Endothelial cell of umbilical vein (primary cell): Measurements from ENCODE around the gene ZNF282.
A peak's percentile ranks its signal among the peaks of the same experiment; 100 is the strongest.

Experiments
- POLR2A ChIP-seq: IDR thresholded peaks from 2 replicates; pipeline ENCODE4 v1.6.1; 2012; ENCODE audit warnings: low read depth, mild to moderate bottlenecking, control low read depth, low read length
- POLR2AphosphoS5 ChIP-seq: IDR thresholded peaks from 2 replicates; pipeline ENCODE4 v1.6.1; 2012; ENCODE audit warnings: low read depth, mild to moderate bottlenecking, control low read depth, low read length, moderate library complexity; ENCODE audit not compliant: insufficient read depth
- TF ChIP-seq, protein P1 (sequence below), 2 donors: IDR thresholded peaks; 1 replicate in 1 of 2; 2 replicates in 1 of 2; pipeline ENCODE4 v1.5.1; 2011; ENCODE audit warnings: low read length in 2 of 2, mild to moderate bottlenecking in 2 of 2, moderate library complexity in 2 of 2, control low read depth in 1 of 2, inconsistent platforms in 1 of 2, low read depth in 1 of 2; ENCODE audit not compliant: insufficient read depth in 1 of 2; ENCODE audit errors: extremely low read depth in 1 of 2

- TF ChIP-seq, protein P1, sequence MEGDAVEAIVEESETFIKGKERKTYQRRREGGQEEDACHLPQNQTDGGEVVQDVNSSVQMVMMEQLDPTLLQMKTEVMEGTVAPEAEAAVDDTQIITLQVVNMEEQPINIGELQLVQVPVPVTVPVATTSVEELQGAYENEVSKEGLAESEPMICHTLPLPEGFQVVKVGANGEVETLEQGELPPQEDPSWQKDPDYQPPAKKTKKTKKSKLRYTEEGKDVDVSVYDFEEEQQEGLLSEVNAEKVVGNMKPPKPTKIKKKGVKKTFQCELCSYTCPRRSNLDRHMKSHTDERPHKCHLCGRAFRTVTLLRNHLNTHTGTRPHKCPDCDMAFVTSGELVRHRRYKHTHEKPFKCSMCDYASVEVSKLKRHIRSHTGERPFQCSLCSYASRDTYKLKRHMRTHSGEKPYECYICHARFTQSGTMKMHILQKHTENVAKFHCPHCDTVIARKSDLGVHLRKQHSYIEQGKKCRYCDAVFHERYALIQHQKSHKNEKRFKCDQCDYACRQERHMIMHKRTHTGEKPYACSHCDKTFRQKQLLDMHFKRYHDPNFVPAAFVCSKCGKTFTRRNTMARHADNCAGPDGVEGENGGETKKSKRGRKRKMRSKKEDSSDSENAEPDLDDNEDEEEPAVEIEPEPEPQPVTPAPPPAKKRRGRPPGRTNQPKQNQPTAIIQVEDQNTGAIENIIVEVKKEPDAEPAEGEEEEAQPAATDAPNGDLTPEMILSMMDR (IDR thresholded peaks at IDR 0.05; ENCODE audit: extremely low read depth in 1 of 2, insufficient read depth in 1 of 2, low read depth in 1 of 2, low read length in 2 of 2), result peak; percentile 71 to 87
- peak; percentile 36 for TF ChIP-seq POLR2AphosphoS5
- TF ChIP-seq POLR2A, result no peak
Observed at GRCh38 chr7:149261829-149262617, 66.7 kb downstream of the ZNF282 start, which contains the start of gene ZNF783.
